Spleen (tissue), 7 donors: ENCODE data around the gene C4orf17.

Experiments used
- CTCF ChIP-seq, 11 experiments: fragments of 200-600 bp in 7 of 11; fragments of 450-650 bp in 4 of 11; sonication (generic) in 4 of 11; IDR thresholded peaks in 8 of 11; conservative IDR thresholded peaks in 3 of 11; 1 replicate in 7 of 11; 2 replicates in 4 of 11; pipeline versions ENCODE4 v1.4.0 to v1.8.0; 2016 to 2021; ENCODE audit warnings: antibody characterized with exemption in 11 of 11, inconsistent platforms in 4 of 11, mild to moderate bottlenecking in 1 of 11
- POLR2AphosphoS5 ChIP-seq, 3 donors: sonication (generic); formaldehyde crosslinking; IDR thresholded peaks; one replicate each; pipeline ENCODE4 v1.5.1; 2017; ENCODE audit warnings: antibody characterized with exemption in 3 of 3
- donor health status: DM: no; HTN: no; CAD: no; lungs with moderate emphysema.
- donor health status: DM: no; HTN: no; CAD: no.
- donor health status: DM: no; HTN: no; CAD: no.

- TF ChIP-seq POLR2AphosphoS5 (IDR thresholded peaks at IDR 0.05) (no peak), CTCF (IDR thresholded peaks at IDR 0.05 in 8 of 11, conservative IDR thresholded peaks at IDR 0.05 in 3 of 11) (no peak)
Observed at GRCh38 chr4:99518601-99519295, 7.9 kb downstream of the C4orf17 start.
